ENCODE data around the gene CFLAR.

DNA sequence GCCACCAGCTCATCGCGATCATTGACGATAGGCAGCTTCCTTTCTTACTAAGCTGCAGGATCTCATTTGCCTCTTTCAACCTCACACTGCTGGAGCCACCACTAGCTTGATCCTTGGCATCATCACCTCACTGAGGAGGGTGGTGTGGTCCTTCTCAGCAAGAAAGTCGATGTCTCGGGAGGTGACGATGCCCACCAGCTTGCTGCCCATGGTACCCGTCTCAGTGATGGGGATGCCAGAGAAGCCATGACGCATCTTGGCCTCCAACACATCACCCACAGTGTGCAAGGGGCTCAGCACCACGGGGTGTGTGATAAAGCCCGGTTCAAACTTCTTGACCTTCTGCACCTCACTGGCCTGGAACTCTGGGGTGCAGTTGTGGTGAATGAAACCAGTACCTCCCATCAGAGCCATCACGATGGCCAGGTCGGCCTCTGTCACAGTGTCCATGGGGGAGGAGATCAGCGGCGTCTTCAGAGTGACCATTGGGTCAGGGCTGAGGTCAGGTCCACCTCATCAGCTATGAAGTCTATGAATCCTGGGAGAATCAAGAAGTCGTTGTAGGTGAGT, 22.5 kb downstream of the CFLAR start:
- TF ChIP-seq, protein P1, sequence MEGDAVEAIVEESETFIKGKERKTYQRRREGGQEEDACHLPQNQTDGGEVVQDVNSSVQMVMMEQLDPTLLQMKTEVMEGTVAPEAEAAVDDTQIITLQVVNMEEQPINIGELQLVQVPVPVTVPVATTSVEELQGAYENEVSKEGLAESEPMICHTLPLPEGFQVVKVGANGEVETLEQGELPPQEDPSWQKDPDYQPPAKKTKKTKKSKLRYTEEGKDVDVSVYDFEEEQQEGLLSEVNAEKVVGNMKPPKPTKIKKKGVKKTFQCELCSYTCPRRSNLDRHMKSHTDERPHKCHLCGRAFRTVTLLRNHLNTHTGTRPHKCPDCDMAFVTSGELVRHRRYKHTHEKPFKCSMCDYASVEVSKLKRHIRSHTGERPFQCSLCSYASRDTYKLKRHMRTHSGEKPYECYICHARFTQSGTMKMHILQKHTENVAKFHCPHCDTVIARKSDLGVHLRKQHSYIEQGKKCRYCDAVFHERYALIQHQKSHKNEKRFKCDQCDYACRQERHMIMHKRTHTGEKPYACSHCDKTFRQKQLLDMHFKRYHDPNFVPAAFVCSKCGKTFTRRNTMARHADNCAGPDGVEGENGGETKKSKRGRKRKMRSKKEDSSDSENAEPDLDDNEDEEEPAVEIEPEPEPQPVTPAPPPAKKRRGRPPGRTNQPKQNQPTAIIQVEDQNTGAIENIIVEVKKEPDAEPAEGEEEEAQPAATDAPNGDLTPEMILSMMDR (IDR thresholded peaks at IDR 0.05) = no peak
- no peak for TF ChIP-seq POLR2A (IDR thresholded peaks at IDR 0.05)
- TF ChIP-seq POLR2AphosphoS5 (IDR thresholded peaks at IDR 0.05) = no peak

All from prostate gland (tissue), 2 donors.